WI38 (cell line): ENCODE data around the gene ANKMY1.

Experiments
- H3K4me3 ChIP-seq: 2 replicates; pipeline ENCODE4 v1.5.1; 2011; ENCODE audit warnings: low read depth, mild to moderate bottlenecking, control low read depth, low read length
- TF ChIP-seq, protein P1 (sequence below): IDR thresholded peaks from 2 replicates; pipeline ENCODE4 v1.5.1; 2012; ENCODE audit warnings: low read depth, mild to moderate bottlenecking, control low read depth, low read length

The ANKMY1 gene

DNA sequence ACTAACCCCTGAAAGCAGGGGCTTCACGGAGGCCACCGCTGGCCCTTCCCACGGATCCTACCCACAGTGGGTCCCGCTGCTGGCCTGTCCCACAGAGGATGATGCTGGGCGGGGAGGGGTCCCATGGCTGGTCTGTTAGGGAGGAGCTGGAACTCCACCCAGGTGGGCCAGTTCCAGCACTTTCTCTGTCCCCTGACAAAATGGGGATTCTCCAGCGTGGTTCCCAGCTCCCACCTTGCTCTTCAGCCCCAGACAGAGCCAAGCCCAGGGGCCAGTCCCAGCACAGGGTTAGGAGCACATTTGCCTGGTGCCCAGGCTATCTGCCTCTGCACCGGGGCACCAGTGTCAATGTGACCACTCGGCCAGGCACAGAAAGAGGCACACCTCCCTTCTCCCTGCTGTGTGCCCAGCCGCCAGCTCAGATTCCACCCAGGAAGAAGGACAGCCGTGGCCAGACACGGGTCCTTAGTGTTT, 50.0 kb downstream of the ANKMY1 start:
- no peak overlapping the region for H3K4me3 ChIP-seq
- TF ChIP-seq, protein P1, sequence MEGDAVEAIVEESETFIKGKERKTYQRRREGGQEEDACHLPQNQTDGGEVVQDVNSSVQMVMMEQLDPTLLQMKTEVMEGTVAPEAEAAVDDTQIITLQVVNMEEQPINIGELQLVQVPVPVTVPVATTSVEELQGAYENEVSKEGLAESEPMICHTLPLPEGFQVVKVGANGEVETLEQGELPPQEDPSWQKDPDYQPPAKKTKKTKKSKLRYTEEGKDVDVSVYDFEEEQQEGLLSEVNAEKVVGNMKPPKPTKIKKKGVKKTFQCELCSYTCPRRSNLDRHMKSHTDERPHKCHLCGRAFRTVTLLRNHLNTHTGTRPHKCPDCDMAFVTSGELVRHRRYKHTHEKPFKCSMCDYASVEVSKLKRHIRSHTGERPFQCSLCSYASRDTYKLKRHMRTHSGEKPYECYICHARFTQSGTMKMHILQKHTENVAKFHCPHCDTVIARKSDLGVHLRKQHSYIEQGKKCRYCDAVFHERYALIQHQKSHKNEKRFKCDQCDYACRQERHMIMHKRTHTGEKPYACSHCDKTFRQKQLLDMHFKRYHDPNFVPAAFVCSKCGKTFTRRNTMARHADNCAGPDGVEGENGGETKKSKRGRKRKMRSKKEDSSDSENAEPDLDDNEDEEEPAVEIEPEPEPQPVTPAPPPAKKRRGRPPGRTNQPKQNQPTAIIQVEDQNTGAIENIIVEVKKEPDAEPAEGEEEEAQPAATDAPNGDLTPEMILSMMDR: no peak

- H3K4me3 ChIP-seq: no peak overlapping the region
- TF ChIP-seq, protein P1: no peak
Observed at GRCh38 chr2:240507060-240507777, 50.6 kb downstream of the ANKMY1 start.

DNA sequence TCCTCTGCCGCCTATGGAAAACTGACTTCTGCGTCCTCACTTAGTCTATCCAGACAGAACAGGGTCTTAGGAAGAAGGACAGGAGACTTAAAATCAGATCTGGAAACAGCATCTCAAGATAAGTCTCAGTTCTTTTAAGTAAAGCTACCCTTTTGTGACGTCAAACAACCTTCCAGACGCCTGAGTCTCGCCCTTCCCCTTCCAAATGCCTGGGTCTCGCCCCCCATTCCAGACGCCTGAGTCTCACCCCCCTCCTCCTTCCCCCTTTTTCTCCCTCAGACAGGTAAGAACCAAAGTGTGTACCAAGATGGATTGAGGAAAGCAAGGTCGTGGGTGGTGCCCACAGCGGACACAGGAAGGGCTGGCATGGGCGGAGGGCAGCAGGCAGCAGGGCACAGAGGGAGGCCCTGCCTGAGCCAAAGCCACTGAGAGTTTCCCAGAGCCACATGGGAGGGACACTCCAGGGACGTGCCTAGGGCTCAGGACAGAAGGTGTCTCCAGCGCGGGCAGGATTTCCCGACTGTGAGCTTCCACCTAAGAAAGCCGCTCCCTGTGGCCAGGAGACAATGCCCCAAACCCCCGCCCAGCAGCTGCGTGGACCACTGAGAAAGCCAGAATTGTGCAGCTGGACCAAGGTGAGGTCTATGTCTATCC, 51.3 kb downstream of the ANKMY1 start:
- no peak overlapping the region for H3K4me3 ChIP-seq
- TF ChIP-seq, protein P1: no peak

GRCh38 chr2:240505910-240506309, 51.9 kb downstream of the ANKMY1 start:
- H3K4me3 ChIP-seq: no peak overlapping the region
- TF ChIP-seq, protein P1: no peak

DNA sequence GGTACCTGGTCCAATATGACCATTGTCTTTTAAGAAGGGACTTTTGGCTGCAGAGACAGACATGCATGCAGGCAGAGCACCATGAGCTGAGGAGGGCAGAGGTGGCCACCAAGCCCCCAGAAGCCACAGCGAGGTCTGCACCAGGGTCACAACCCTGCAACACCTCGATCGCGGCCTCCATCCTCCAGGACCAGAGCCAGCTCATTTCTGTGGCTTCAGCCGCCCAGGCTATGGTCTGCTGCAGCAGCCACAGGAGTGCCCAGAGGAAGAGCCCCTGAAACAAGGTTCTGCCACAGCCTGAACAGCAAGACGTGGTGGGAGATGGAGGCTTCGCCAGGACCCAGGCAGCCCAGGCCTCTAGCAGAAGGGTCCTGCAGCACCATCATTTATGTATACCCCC, 53.9 kb downstream of the ANKMY1 start:
- TF ChIP-seq, protein P1: no peak
- no peak overlapping the region for H3K4me3 ChIP-seq

DNA sequence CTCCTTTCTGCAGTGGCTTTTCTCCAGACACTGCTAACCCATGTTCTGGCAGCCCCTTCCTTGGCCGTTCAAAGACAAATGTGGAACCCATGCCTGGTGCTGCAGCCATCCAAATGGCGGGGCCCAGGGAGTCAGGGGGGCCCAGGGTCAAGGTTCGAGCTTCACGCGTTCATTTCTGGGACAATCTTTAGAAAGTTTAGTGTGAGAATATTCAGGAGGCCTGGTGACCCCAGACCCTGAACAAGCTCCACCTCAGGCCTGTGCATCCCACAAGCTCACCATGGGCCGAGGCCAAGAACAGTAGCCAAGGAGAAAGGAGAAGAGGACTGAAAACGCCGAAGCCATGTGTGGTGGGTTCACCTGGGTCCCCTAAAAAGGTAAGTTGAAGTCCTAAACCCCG, 54.4 kb downstream of the ANKMY1 start:
- no peak overlapping the region for H3K4me3 ChIP-seq
- TF ChIP-seq, protein P1: no peak

DNA sequence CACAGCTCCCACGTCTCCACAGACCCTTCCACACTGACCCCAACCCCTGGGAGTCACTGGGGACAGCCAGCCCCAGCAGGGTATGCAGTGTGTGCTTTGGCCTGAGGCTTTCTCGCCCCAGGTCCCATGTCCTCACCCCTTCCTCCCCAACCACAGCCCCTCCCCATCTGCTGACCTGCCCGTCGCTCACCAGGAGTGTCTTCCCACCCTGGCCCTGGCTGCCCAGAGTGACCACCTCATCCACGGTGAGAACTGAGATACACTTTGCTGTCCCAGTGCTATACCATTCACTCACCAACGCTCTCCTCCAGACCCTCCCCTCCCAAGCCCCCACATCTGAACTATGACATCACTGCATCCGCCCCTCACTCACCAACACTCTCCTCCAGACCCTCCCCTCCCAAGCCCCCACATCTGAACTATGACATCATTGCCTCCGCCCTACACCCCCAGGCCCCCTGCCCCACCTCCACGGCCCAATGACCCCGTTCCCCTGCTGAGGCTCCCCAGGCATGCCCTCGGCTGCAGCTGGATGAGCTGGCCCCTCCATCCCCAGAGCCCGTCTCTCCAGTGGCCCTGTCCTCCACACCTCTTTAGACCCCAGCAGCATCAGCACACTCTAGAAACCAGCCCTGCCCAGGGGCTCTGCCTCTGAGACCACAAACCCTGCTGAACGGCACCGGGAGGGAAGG, 55.2 kb downstream of the ANKMY1 start:
- no peak overlapping the region for H3K4me3 ChIP-seq
- TF ChIP-seq, protein P1: no peak
